Uterus (tissue), 4 donors: Measurements from ENCODE around the gene LRP1B. TPM values are rescaled to one million over a fixed set of nuclear protein-coding genes. Genes with fewer than 3 reads are reported as not detected.

Source experiments
- DNase-seq, 2 donors: peaks; one replicate each; pipeline ENCODE4 v3.0.0-alpha.2; 2019 to 2020
- H3K27ac ChIP-seq, 2 donors: fragments of 200-600 bp; sonication (generic); 1 replicate in 1 of 2; 2 replicates in 1 of 2; pipeline ENCODE4 v1.5.1; 2016 to 2018
- H3K27me3 ChIP-seq, 2 donors: fragments of 200-600 bp; sonication (generic); one replicate each; pipeline ENCODE4 v1.5.1; 2018 to 2019; ENCODE audit warnings: control low read depth in 1 of 2
- H3K36me3 ChIP-seq, 2 donors: fragments of 200-600 bp; sonication (generic); one replicate each; pipeline ENCODE4 v1.5.1; 2019; ENCODE audit warnings: control low read depth in 1 of 2
- H3K4me1 ChIP-seq, 2 donors: fragments of 200-600 bp; sonication (generic); one replicate each; pipeline ENCODE4 v1.5.1; 2018 to 2019; ENCODE audit warnings: control low read depth in 1 of 2
- H3K4me3 ChIP-seq, 2 donors: fragments of 200-600 bp; sonication (generic); 1 replicate in 1 of 2; 2 replicates in 1 of 2; pipeline ENCODE4 v1.5.1; 2018 to 2019; ENCODE audit warnings: mild to moderate bottlenecking in 1 of 2
- H3K9me3 ChIP-seq, 2 donors: fragments of 200-600 bp; sonication (generic); one replicate each; pipeline ENCODE4 v1.5.1; 2019; ENCODE audit warnings: control low read depth in 1 of 2
- CTCF ChIP-seq, 4 experiments: fragments of 200-600 bp in 2 of 4; fragments of 450-650 bp in 2 of 4; sonication (generic) in 2 of 4; IDR thresholded peaks; one replicate each; pipeline ENCODE4 v1.5.1; 2016 to 2019; ENCODE audit warnings: antibody characterized with exemption in 4 of 4, mild to moderate bottlenecking in 2 of 4, moderate library complexity in 1 of 4
- POLR2A ChIP-seq, 2 donors: fragments of 450-650 bp; IDR thresholded peaks; one replicate each; pipeline ENCODE4 v1.6.1; 2016; ENCODE audit warnings: antibody characterized with exemption in 2 of 2, mild to moderate bottlenecking in 1 of 2, moderate library complexity in 1 of 2
- intact Hi-C: fragments of 100-400 bp; cut with DNase I; formaldehyde crosslinking; loops from one replicate; pipeline ENCODE4 v1.15.1; 2023; ENCODE audit warnings: low total_unique reads
- total RNA-seq, 4 donors: library from RNA; depleted of rRNA in 3 of 4; stranded (reverse); fragments of >200 nt in 3 of 4; gene quantifications; one replicate each; pipeline versions ENCODE4 v1.1.0 to v1.2.4, GENCODE V29; 2014 to 2023
- donor health status: DM: yes; HTN: yes; CAD: no.

The LRP1B gene
- total RNA-seq, 4 donors from 2014 or later, result 0.29 to 7.3 (median 0.79) TPM; not detected in 1

GRCh38 chr2:141021611-141022010 is 1109.2 kb downstream of the LRP1B start:
- H3K27me3 ChIP-seq, result no peaks in the 10 kb centered on the region
- H3K4me3 ChIP-seq, result no peak overlapping the region
- H3K4me1 ChIP-seq, result no peaks in the 10 kb centered on the region
- no peaks in the 10 kb centered on the region for H3K36me3 ChIP-seq
- H3K9me3 ChIP-seq, result no peaks in the 10 kb centered on the region
- TF ChIP-seq POLR2A (IDR thresholded peaks at IDR 0.05) (no peak), CTCF (IDR thresholded peaks at IDR 0.05) (no peak)
- no peak for DNase-seq
- intact Hi-C loops, result no loop called here
- no peak overlapping the region for H3K27ac ChIP-seq

DNA sequence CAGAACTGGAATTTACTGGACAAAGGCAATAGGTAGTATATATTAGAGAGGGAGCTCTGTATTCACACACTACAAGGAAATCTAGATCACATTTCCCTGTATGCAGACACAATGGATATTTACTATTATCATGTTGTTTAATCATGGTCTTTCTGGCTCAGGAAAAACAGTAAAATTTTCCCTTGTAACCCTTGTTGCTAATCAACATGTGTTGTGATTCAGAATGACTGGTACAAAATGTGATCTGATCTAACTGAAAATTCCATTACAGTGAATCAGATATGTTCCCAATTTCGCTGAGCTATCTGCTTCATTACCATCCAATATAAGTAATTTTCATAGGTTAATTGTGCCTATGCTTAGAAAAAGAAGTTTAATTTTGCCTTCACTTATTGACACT is 1109.7 kb downstream of the LRP1B start:
- Histone ChIP-seq H3K9me3 (no peaks in the 10 kb centered on the region), H3K27me3 (no peaks in the 10 kb centered on the region), H3K4me1 (no peaks in the 10 kb centered on the region), H3K4me3 (no peak overlapping the region), H3K36me3 (no peaks in the 10 kb centered on the region), H3K27ac (no peak overlapping the region)
- intact Hi-C loops, result no loop called here
- TF ChIP-seq CTCF (IDR thresholded peaks at IDR 0.05) (no peak), POLR2A (IDR thresholded peaks at IDR 0.05) (no peak)
- DNase-seq, result no peak

GRCh38 chr2:141020346-141020745 is 1110.5 kb downstream of the LRP1B start:
- DNase-seq, result no peak
- Histone ChIP-seq H3K27me3 (no peaks in the 10 kb centered on the region), H3K4me1 (no peaks in the 10 kb centered on the region), H3K27ac (no peak overlapping the region), H3K9me3 (no peaks in the 10 kb centered on the region), H3K36me3 (no peaks in the 10 kb centered on the region), H3K4me3 (no peak overlapping the region)
- TF ChIP-seq CTCF (IDR thresholded peaks at IDR 0.05) (no peak), POLR2A (IDR thresholded peaks at IDR 0.05) (no peak)
- intact Hi-C loops, result no loop called here

- Histone ChIP-seq H3K9me3 (no peaks in the 10 kb centered on the region), H3K4me3 (no peak overlapping the region), H3K27me3 (no peaks in the 10 kb centered on the region), H3K4me1 (no peaks in the 10 kb centered on the region), H3K36me3 (no peaks in the 10 kb centered on the region), H3K27ac (no peak overlapping the region)
- no peak for TF ChIP-seq POLR2A (IDR thresholded peaks at IDR 0.05)
- TF ChIP-seq CTCF (IDR thresholded peaks at IDR 0.05), result no peak
- intact Hi-C loops, result no loop called here
- no peak for DNase-seq
Observed at GRCh38 chr2:141015341-141016047, 1115.3 kb downstream of the LRP1B start.

- intact Hi-C loops, result no loop called here
- Histone ChIP-seq H3K27me3 (no peaks in the 10 kb centered on the region), H3K4me3 (no peak overlapping the region), H3K9me3 (no peaks in the 10 kb centered on the region), H3K4me1 (no peaks in the 10 kb centered on the region), H3K36me3 (no peaks in the 10 kb centered on the region), H3K27ac (no peak overlapping the region)
- no peak for DNase-seq
- no peak for TF ChIP-seq POLR2A (IDR thresholded peaks at IDR 0.05)
Observed at GRCh38 chr2:141003967-141004657, 1126.7 kb downstream of the LRP1B start.
